Measurements from ENCODE around the gene SH2D4B. TPM values are rescaled to one million over a fixed set of nuclear protein-coding genes. Genes with fewer than 3 reads are reported as not detected.

Gene SH2D4B
- total and polyA plus RNA-seq, 2 of the 13 experiments (the other 11 are each of a cell fraction or from before 2014, with no cell fraction given): not detected

- TF ChIP-seq ARID5B (CRISPR knock-in tag; IDR thresholded peaks at IDR 0.05) (peak; percentile 87), PLRG1 (conservative IDR thresholded peaks at IDR 0.05) (no peak), ZNF224 (CRISPR knock-in tag; IDR thresholded peaks at IDR 0.05) (no peak), ZBTB38 (CRISPR knock-in tag; IDR thresholded peaks at IDR 0.05) (peak; percentile 69; the same call in 1 of the 2 replicates), CENPX (CRISPR knock-in tag; IDR thresholded peaks at IDR 0.05) (no peak), HNF4A (CRISPR knock-in tag; IDR thresholded peaks at IDR 0.05) (peak; percentile 69), NR3C1 (CRISPR knock-in tag; IDR thresholded peaks at IDR 0.05) (no peak), ZNF770 (CRISPR knock-in tag; IDR thresholded peaks at IDR 0.05) (peak; percentile 80), PHF20 (CRISPR knock-in tag; IDR thresholded peaks at IDR 0.05) (0 out of 2 replicates have a peak, but pooled peaks have one; percentile 3), HMGXB4 (CRISPR knock-in tag; IDR thresholded peaks at IDR 0.05; ENCODE audit: borderline replicate concordance in 1 of 2, low read depth in 1 of 2) (peak in 1 of 2 experiments; percentile 59; a peak in 1 of 4 replicates), ERF (CRISPR knock-in tag; IDR thresholded peaks at IDR 0.05) (peak; percentile 70), MLXIP (CRISPR knock-in tag; IDR thresholded peaks at IDR 0.05; ENCODE audit: borderline replicate concordance) (0 out of 2 replicates have a peak, but pooled peaks have one; percentile 22), ZNF136 (CRISPR knock-in tag; IDR thresholded peaks at IDR 0.05; ENCODE audit: low read depth) (no peak), DBP (CRISPR knock-in tag; IDR thresholded peaks at IDR 0.05; ENCODE audit: not compliant biosample characterization) (no peak), ZNF256 (CRISPR knock-in tag; conservative IDR thresholded peaks at IDR 0.05) (no peak), MEIS2 (CRISPR knock-in tag; IDR thresholded peaks at IDR 0.05) (peak; percentile 82)
These were observed 38.6 kb upstream of the SH2D4B start (continued) for GRCh38 chr10:80498833-80499741.

All from HepG2 (cell line).